GM20000 (cell line): ENCODE data around the gene ARHGEF3.

ENCODE experiments used
- DNase-seq: peaks from one replicate; pipeline ENCODE4 v3.0.0; 2012; ENCODE audit warnings: low spot score
- CTCF ChIP-seq: IDR thresholded peaks from 2 replicates; pipeline ENCODE4 v1.5.1; 2012; ENCODE audit warnings: mild to moderate bottlenecking, control low read depth; ENCODE audit errors: extremely low read depth, missing control alignments

Gene ARHGEF3

GRCh38 chr3:56764904-56765547, 36.7 kb downstream of the ARHGEF3 start:
- no peak for DNase-seq
- TF ChIP-seq CTCF = no peak

- no peak for TF ChIP-seq CTCF
- DNase-seq = no peak
Measured at GRCh38 chr3:56764184-56764583, 37.6 kb downstream of the ARHGEF3 start.

- TF ChIP-seq CTCF = no peak
- no peak for DNase-seq
Measured at GRCh38 chr3:56763233-56763632, 38.5 kb downstream of the ARHGEF3 start.

- no peak for TF ChIP-seq CTCF
- no peak for DNase-seq
Measured at GRCh38 chr3:56762718-56763117, 39.0 kb downstream of the ARHGEF3 start.

- no peak for DNase-seq
Measured at GRCh38 chr3:56761887-56762651, 39.7 kb downstream of the ARHGEF3 start.

GRCh38 chr3:56761023-56761422, 40.7 kb downstream of the ARHGEF3 start:
- TF ChIP-seq CTCF = no peak
- no peak for DNase-seq

More at GRCh38 chr3:56761887-56762651, 39.7 kb downstream of the ARHGEF3 start:
- no peak for TF ChIP-seq CTCF

- no peak for DNase-seq
- no peak for TF ChIP-seq CTCF
Measured at GRCh38 chr3:56759532-56759931, 42.2 kb downstream of the ARHGEF3 start.
